IMR-90 (cell line): ENCODE data around the gene HDX. TPM values are rescaled to one million over a fixed set of nuclear protein-coding genes. Genes with fewer than 3 reads are reported as not detected.

Experiments
- ATAC-seq: fragments of 200-7000 bp; cut with Tn5 transposase; 2 replicates; pipeline ENCODE4 v1.9.1; 2020; ENCODE audit warnings: low read depth, mild to moderate bottlenecking, moderate library complexity
- BruUV-seq: library from RNA; stranded (reverse); fragments of 400-500 nt; replicated peaks from 2 replicates; lab custom pipeline; 2021; lab: Mats Ljungman, UMichigan
- CTCF ChIA-PET: fragments of 300-600 bp; formaldehyde crosslinking; extraction: SDS; loops from one replicate; lab custom pipeline; 2021; ENCODE audit warnings: antibody characterized with exemption; lab: Yijun Ruan, JAX
- POLR2A ChIA-PET: fragments of 300-600 bp; sonication (Branson Sonifier 250); formaldehyde crosslinking; loops from one replicate; lab custom pipeline; 2022; ENCODE audit warnings: antibody characterized with exemption; ENCODE audit not compliant: unreplicated experiment; lab: Charles Lee
- DNase-seq: peaks from one replicate; pipeline ENCODE4 v3.0.0; 2013
- H2AFZ ChIP-seq: replicated peaks from 2 replicates; pipeline ENCODE3; 2013; ENCODE audit warnings: low read length, mild to moderate bottlenecking; ENCODE audit not compliant: poor library complexity
- H2AK5ac ChIP-seq: 2 replicates; pipeline ENCODE4 v1.6.1; 2013; ENCODE audit warnings: low read depth, low read length, inconsistent platforms
- H2AK9ac ChIP-seq: replicated peaks from 2 replicates; pipeline ENCODE3; 2013; ENCODE audit warnings: mild to moderate bottlenecking, low read depth, low read length, moderate library complexity; ENCODE audit not compliant: poor library complexity
- H2BK120ac ChIP-seq: 2 replicates; pipeline ENCODE4 v1.6.1; 2013; ENCODE audit warnings: low read depth, low read length, inconsistent platforms
- H2BK15ac ChIP-seq: 3 replicates; pipeline ENCODE4 v1.6.1; 2013; ENCODE audit warnings: low read depth, low read length, inconsistent platforms
- H2BK20ac ChIP-seq: 2 replicates; pipeline ENCODE4 v1.6.1; 2013; ENCODE audit warnings: low read depth, mild to moderate bottlenecking, inconsistent platforms, low read length, moderate library complexity
- H2BK5ac ChIP-seq: 2 replicates; pipeline ENCODE4 v1.6.1; 2013; ENCODE audit warnings: mild to moderate bottlenecking, low read depth, low read length, inconsistent platforms; ENCODE audit not compliant: poor library complexity, severe bottlenecking
- H3K14ac ChIP-seq: replicated peaks from 2 replicates; pipeline ENCODE4 v1.6.1; 2013; ENCODE audit warnings: low read depth, low read length, inconsistent platforms
- H3K18ac ChIP-seq: 2 replicates; pipeline ENCODE4 v1.6.1; 2013; ENCODE audit warnings: low read depth, low read length, control low read depth
- H3K23ac ChIP-seq: 2 replicates; pipeline ENCODE4 v1.6.1; 2013; ENCODE audit warnings: low read depth, low read length, inconsistent platforms
- H3K27ac ChIP-seq: 2 replicates; pipeline ENCODE4 v1.5.1; 2013; ENCODE audit warnings: mild to moderate bottlenecking, control low read depth, low read length; ENCODE audit not compliant: insufficient read depth
- H3K27me3 ChIP-seq: 2 replicates; pipeline ENCODE4 v1.6.1; 2013; ENCODE audit warnings: low read length; ENCODE audit not compliant: control insufficient read depth, insufficient read depth
- H3K36me3 ChIP-seq: 2 replicates; pipeline ENCODE4 v1.6.1; 2013; ENCODE audit warnings: low read length, mixed read lengths; ENCODE audit not compliant: control insufficient read depth, insufficient read depth
- H3K4ac ChIP-seq: 2 replicates; pipeline ENCODE4 v1.6.1; 2013; ENCODE audit warnings: low read depth, low read length, inconsistent platforms
- H3K4me1 ChIP-seq: 2 replicates; pipeline ENCODE4 v1.6.1; 2013; ENCODE audit warnings: low read length, mixed read lengths; ENCODE audit not compliant: control insufficient read depth, insufficient read depth
- H3K4me2 ChIP-seq: 2 replicates; pipeline ENCODE4 v1.6.1; 2013; ENCODE audit warnings: low read depth, mild to moderate bottlenecking, control low read depth, low read length, moderate library complexity
- H3K4me3 ChIP-seq: 2 replicates; pipeline ENCODE4 v1.5.1; 2013; ENCODE audit warnings: low read depth, mild to moderate bottlenecking, control low read depth, low read length, moderate library complexity; ENCODE audit not compliant: insufficient read depth
- H3K56ac ChIP-seq: 2 replicates; pipeline ENCODE4 v1.6.1; 2013; ENCODE audit warnings: low read length, inconsistent platforms; ENCODE audit not compliant: insufficient read depth; ENCODE audit errors: extremely low read depth
- H3K79me1 ChIP-seq, 2 experiments: 2 replicates each; pipeline ENCODE4 v1.6.1; 2013; ENCODE audit warnings: low read length in 2 of 2, inconsistent platforms in 1 of 2, low read depth in 1 of 2
- H3K9ac ChIP-seq: 2 replicates; pipeline ENCODE4 v1.6.1; 2013; ENCODE audit warnings: low read depth, low read length, control low read depth
- H3K9me1 ChIP-seq: 2 replicates; pipeline ENCODE4 v1.6.1; 2013; ENCODE audit warnings: low read length, inconsistent platforms; ENCODE audit not compliant: insufficient read depth
- H3K9me3 ChIP-seq: 2 replicates; pipeline ENCODE4 v1.6.1; 2013; ENCODE audit warnings: low read length; ENCODE audit not compliant: control insufficient read depth, insufficient read depth
- H4K20me1 ChIP-seq: 2 replicates; pipeline ENCODE4 v1.6.1; 2013; ENCODE audit warnings: low read length, inconsistent platforms; ENCODE audit not compliant: insufficient read depth
- H4K5ac ChIP-seq: 2 replicates; pipeline ENCODE4 v1.6.1; 2013; ENCODE audit warnings: mild to moderate bottlenecking, low read depth, low read length, control low read depth
- H4K8ac ChIP-seq, 2 experiments: 2 replicates each; pipeline ENCODE4 v1.6.1; 2013; ENCODE audit warnings: low read depth in 2 of 2, low read length in 2 of 2, control low read depth in 1 of 2, inconsistent platforms in 1 of 2
- H4K91ac ChIP-seq: 2 replicates; pipeline ENCODE4 v1.6.1; 2013; ENCODE audit warnings: low read depth, low read length, inconsistent platforms; ENCODE audit not compliant: insufficient read depth
- CEBPB ChIP-seq: IDR thresholded peaks from 2 replicates; pipeline ENCODE4 v1.6.1; 2012; ENCODE audit warnings: low read depth, low read length, improper control_type of control experiment
- CTCF ChIP-seq: conservative IDR thresholded peaks from 2 replicates; pipeline ENCODE4 v1.5.1; 2012; ENCODE audit warnings: mild to moderate bottlenecking, low read depth, low read length, improper control_type of control experiment
- WGBS, 2 experiments: methylation state at CpG; one replicate each; pipeline versions ENCODE4 v1.1.5 to v1.1.7; 2013; ENCODE audit warnings: missing lambda C conversion rate in 2 of 2; ENCODE audit not compliant: insufficient read length in 1 of 2; ENCODE audit errors: extremely low coverage in 2 of 2; 5-methylcytosine and 5-hydroxymethylcytosine counted together
- dilution Hi-C: fragments of 300-500 bp; cut with HindIII; formaldehyde crosslinking; loops from one replicate; pipeline ENCODE4 v1.14.3; 2018; ENCODE audit warnings: low sequenced_read_pairs; ENCODE audit not compliant: unreplicated experiment
- in situ Hi-C: fragments of 300-500 bp; cut with MboI; formaldehyde crosslinking; loops from 3 replicates; pipeline ENCODE4 v1.14.3; 2019; ENCODE audit warnings: low sequenced_read_pairs, inconsistent platforms, mixed read lengths
- intact Hi-C: fragments of 100-400 bp; cut with micrococcal nuclease; formaldehyde crosslinking; loops from 2 replicates; pipeline ENCODE4 v1.10.0; 2022
- polyA plus RNA-seq, 3 experiments: library from polyadenylated mRNA; depleted of rRNA; stranded (reverse); fragments of >200 nt; gene quantifications; 2 replicates each; pipeline ENCODE4 v1.2.3, GENCODE V29; 2012; ENCODE audit warnings: low replicate concordance in 1 of 3
- total RNA-seq: library from RNA; depleted of rRNA; stranded (reverse); fragments of >200 nt; gene quantifications from 2 replicates; pipeline ENCODE4 v1.2.3, GENCODE V29; 2012

HDX gene
- total and polyA plus RNA-seq, 2 of the 4 experiments (the other 2 are of a cell fraction): 1.8 to 11.8 TPM

DNA sequence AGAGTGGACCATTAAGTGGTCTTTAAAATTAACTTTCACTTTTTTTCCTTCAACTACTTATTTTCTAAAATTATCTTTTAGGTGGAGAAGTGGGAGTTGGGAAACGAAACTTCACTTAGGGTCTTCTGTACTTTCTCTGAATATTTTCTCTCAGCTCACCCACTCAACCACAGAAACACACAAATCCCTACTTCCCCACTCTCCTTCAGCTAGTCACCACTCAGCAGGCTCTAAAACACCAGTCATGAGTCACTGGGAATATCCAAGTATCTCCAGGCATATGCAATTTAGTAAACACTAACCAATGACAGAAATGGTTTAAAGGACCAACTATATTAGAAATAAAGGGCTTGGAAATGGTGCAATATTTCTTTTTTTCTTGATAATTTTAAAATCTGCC lies 161.3 kb downstream of the HDX start:
- no peak overlapping the region for H4K91ac ChIP-seq
- ChIA-PET POLR2A (no interaction called here), CTCF (interaction anchor here (0.8 to 1.5 kb wide), 2 partner anchors 9 to 10 kb away, joined by 3 to 5 read pairs; no protein-coding TSS in a partner anchor)
- H2AK9ac ChIP-seq: no peak overlapping the region
- H2BK20ac ChIP-seq: no peak overlapping the region
- no CpG with 5 or more reads among the region's 1 CpG for WGBS, 2 experiments
- no peaks in the 10 kb centered on the region for H3K4me1 ChIP-seq
- dilution Hi-C loops: no loop called here
- no peaks in the 10 kb centered on the region for H3K36me3 ChIP-seq
- H3K56ac ChIP-seq: no peak overlapping the region
- no peak overlapping the region for H2BK120ac ChIP-seq
- H3K9me1 ChIP-seq: no peaks in the 10 kb centered on the region
- DNase-seq (peak; percentile 61), ATAC-seq (peak; percentile 72)
- H2BK15ac ChIP-seq: no peak overlapping the region
- BruUV-seq: no TSS peak
- no peak overlapping the region for H3K4me3 ChIP-seq
- no peak overlapping the region for H2BK5ac ChIP-seq
- no peak overlapping the region for H3K18ac ChIP-seq
- H3K4ac ChIP-seq: no peak overlapping the region
- H2AFZ ChIP-seq: no peak overlapping the region
- H2AK5ac ChIP-seq: no peak overlapping the region
- in situ Hi-C loops: no loop called here
- H4K20me1 ChIP-seq: no peaks in the 10 kb centered on the region
- H3K27ac ChIP-seq: no peak overlapping the region
- H3K27me3 ChIP-seq: no peaks in the 10 kb centered on the region
- H3K4me2 ChIP-seq: no peak overlapping the region
- no peak overlapping the region for H4K8ac ChIP-seq
- no peak overlapping the region for H3K23ac ChIP-seq
- H3K79me1 ChIP-seq: no peaks in the 10 kb centered on the region
- no peak for TF ChIP-seq CTCF
- TF ChIP-seq CEBPB: no peak
- no peaks in the 10 kb centered on the region for H3K9me3 ChIP-seq
- H4K5ac ChIP-seq: no peak overlapping the region
- no peak overlapping the region for H3K14ac ChIP-seq
- H3K9ac ChIP-seq: no peak overlapping the region
- intact Hi-C loops: no loop called here
